Measurements from ENCODE around the gene JAML. TPM values are rescaled to one million over a fixed set of nuclear protein-coding genes. Genes with fewer than 3 reads are reported as not detected.

The JAML gene
- total and polyA plus RNA-seq, 9 of the 15 experiments (the other 6 are each of a cell fraction or from before 2014, with no cell fraction given) = 0.05 to 0.32 (median 0.22) TPM; not detected in 4

DNA sequence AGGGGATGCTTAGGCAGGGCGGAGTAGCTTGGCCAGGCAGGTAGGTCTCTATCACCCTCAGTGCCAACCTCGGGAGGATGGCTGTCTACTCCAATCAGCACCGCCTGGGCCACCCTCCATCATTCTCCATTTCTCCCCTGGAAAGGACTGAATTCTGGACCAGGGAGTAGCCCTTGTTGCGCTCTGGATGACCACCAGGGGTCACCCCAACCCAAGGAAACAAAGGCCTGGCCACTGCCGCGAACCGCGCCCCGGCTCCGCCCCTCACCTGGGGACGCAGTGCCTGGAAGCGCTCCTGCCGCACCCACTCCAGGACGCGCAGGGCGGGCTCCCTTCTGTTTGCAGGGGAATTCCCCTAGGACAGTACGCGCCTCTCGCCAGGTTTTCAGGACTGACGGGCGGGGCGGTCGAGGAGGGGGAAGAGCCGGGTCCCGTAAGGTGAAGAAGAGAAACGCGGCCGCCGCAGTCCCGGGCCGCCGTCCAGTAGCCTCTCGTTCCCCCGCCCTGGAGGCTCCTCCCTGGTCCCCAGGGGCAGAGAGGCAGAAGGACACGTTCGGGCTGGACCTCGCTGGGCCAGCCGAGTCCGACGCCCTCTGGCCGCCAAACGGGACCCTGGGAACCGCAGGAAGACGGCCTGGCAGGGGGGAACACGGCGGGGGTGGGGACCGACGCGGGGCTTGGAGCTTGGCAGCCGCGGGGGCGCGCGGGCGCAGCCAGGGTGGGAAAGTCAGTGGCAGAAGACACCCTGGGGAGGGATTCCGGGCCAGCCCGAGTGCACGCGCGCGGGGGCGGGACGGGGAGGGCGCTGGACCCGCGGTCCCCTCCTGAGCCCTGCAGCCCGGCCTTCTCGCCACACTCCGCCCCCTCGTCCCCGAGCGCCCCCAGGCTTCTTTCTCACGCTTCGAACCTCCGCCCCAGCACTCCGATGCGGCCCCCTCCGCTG is 79.3 kb downstream of the JAML start (continued):
- TF ChIP-seq RREB1 (CRISPR knock-in tag; IDR thresholded peaks at IDR 0.05) (peak; percentile 83), ZKSCAN8 (CRISPR knock-in tag; IDR thresholded peaks at IDR 0.05) (no peak), ETV6 (IDR thresholded peaks at IDR 0.05; ENCODE audit: borderline replicate concordance in 1 of 2, low read depth in 2 of 2, low read length in 1 of 2) (no peak), ETV6 (CRISPR knock-in tag; IDR thresholded peaks at IDR 0.05; ENCODE audit: borderline replicate concordance) (no peak), STAT5B (CRISPR knock-in tag; IDR thresholded peaks at IDR 0.05) (no peak), NR3C1 (CRISPR knock-in tag; IDR thresholded peaks at IDR 0.05) (no peak), NFIX (CRISPR knock-in tag; IDR thresholded peaks at IDR 0.05; ENCODE audit: low read depth) (no peak), ZNF316 (IDR thresholded peaks at IDR 0.05) (no peak), SOX6 (IDR thresholded peaks at IDR 0.05) (no peak), ZNF12 (CRISPR knock-in tag; IDR thresholded peaks at IDR 0.05) (no peak), E2F3 (CRISPR knock-in tag; IDR thresholded peaks at IDR 0.05) (no peak), SIX5 (IDR thresholded peaks at IDR 0.05; ENCODE audit: borderline replicate concordance in 1 of 2, insufficient read depth in 1 of 2, low read depth in 1 of 2, low read length in 2 of 2) (no peak), TOE1 (IDR thresholded peaks at IDR 0.05; ENCODE audit: borderline replicate concordance) (peak; percentile 50; the same call in 1 of the 2 replicates), TOE1 (CRISPR knock-in tag; IDR thresholded peaks at IDR 0.05; ENCODE audit: borderline replicate concordance, low read depth) (no peak), MYBL2 (IDR thresholded peaks at IDR 0.05; ENCODE audit: low read depth) (no peak), MYBL2 (CRISPR knock-in tag; IDR thresholded peaks at IDR 0.05; ENCODE audit: borderline replicate concordance) (no peak), SMARCA5 (IDR thresholded peaks at IDR 0.05) (no peak), ZNF224 (CRISPR knock-in tag; IDR thresholded peaks at IDR 0.05) (no peak)
- TF ChIP-seq, protein P1, sequence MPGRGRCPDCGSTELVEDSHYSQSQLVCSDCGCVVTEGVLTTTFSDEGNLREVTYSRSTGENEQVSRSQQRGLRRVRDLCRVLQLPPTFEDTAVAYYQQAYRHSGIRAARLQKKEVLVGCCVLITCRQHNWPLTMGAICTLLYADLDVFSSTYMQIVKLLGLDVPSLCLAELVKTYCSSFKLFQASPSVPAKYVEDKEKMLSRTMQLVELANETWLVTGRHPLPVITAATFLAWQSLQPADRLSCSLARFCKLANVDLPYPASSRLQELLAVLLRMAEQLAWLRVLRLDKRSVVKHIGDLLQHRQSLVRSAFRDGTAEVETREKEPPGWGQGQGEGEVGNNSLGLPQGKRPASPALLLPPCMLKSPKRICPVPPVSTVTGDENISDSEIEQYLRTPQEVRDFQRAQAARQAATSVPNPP (IDR thresholded peaks at IDR 0.05; ENCODE audit: borderline replicate concordance, insufficient read depth, insufficient read length) = no peak
- TF ChIP-seq, protein P2, sequence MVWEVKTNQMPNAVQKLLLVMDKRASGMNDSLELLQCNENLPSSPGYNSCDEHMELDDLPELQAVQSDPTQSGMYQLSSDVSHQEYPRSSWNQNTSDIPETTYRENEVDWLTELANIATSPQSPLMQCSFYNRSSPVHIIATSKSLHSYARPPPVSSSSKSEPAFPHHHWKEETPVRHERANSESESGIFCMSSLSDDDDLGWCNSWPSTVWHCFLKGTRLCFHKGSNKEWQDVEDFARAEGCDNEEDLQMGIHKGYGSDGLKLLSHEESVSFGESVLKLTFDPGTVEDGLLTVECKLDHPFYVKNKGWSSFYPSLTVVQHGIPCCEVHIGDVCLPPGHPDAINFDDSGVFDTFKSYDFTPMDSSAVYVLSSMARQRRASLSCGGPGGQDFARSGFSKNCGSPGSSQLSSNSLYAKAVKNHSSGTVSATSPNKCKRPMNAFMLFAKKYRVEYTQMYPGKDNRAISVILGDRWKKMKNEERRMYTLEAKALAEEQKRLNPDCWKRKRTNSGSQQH (CRISPR knock-in tag; IDR thresholded peaks at IDR 0.05) = no peak
